Measurements from ENCODE around the gene SYT1. TPM values are rescaled to one million over a fixed set of nuclear protein-coding genes. Genes with fewer than 3 reads are reported as not detected.
"Not testable (repeated sequence)": the region's sequence is repeated elsewhere in the genome, so short reads cannot be mapped to it uniquely, and the experiment has no call there.

SYT1 gene
- not detected for total RNA-seq

DNA sequence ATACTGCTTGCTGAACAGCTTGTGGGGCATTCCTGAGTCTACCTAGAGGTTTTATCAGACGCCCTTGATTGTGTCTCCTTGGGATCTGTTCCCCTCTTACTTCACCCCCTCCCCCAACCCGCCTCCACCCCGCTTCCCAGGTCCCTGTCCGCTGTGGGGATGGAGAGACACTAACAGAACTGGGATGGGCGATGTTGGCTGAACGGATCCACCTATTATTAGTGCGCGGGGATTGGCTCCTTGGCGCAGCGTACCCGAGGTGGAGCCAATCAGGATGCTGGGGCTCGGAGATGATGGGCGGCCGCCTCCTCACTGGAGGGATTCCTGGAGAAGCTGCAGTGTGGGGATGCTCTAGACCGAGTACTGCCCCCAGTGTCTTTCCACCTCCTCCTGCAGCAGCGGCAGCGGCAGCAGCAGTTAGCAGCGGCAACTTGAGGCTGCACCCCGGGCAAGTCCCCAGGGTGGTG lies at the start of gene SYT1:
Gene SYT1 (plus strand): TSS at position 372 of the 467 bp plus-strand sequence.
- no peak within 1 kb of the TSS for H3K27ac Mint-ChIP-seq
- peaks cover 28% of the 10 kb centered on the region for H3K27me3 Mint-ChIP-seq
- H3K36me3 Mint-ChIP-seq = no peaks in the 10 kb centered on the region
- H3K9me3 Mint-ChIP-seq = no peaks in the 10 kb centered on the region
- H3K4me1 Mint-ChIP-seq = peaks cover 1% of the 10 kb centered on the region
- DNase-seq = no peak
- POLR2A ChIA-PET = no interaction called here
- no peak for ATAC-seq (ENCODE audit: low read depth)
- H3K4me3 Mint-ChIP-seq = no peak within 1 kb of the TSS

DNA sequence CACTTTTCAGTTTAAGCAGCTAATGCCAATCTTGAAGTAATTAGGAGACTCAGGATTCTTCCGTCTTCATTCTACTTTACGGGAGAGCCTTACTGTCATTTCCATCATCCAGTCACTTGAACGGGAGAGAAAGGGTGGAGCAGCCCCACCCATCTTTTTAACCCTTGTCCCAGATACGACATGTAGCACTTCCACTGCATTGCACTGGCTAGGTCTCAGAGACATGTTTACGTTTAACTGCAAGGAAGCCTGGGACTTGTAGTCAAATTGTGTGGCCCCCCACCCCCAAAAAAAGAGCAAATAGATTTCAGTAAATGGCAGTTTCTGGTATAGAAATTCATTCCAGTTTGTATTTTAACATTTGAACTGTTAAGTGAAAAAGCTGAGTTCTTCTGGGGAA lies 46.1 kb upstream of the SYT1 start:
- DNase-seq (no peak), ATAC-seq (ENCODE audit: low read depth) (no peak)
- Mint-ChIP-seq H3K4me1 (no peaks in the 10 kb centered on the region), H3K9me3 (no peaks in the 10 kb centered on the region), H3K4me3 (no peak overlapping the region), H3K27ac (no peak overlapping the region), H3K27me3 (no peaks in the 10 kb centered on the region), H3K36me3 (no peaks in the 10 kb centered on the region)
- POLR2A ChIA-PET = no interaction called here

DNA sequence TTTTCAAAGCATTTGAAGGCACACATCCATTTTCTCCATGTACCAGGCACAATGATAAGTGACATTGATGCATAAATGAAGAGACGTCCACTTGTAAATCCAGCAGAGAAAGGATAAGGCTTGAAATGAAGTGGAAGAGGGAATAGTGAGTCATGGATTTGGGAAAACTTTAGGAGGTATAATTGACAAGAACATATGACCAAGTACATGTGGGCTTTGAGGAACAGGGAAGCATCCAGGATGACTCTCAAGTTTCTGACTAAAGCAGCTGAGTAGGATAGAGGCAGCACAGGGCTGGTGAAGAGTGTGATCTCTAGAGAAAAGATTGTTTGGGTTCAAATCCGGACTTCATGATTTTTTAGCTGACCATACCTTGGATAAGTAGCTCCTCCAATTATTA lies 43.6 kb upstream of the SYT1 start:
- POLR2A ChIA-PET = no interaction called here
- H3K9me3 Mint-ChIP-seq = no peaks in the 10 kb centered on the region
- no peaks in the 10 kb centered on the region for H3K36me3 Mint-ChIP-seq
- ATAC-seq (ENCODE audit: low read depth) (no peak), DNase-seq (no peak)
- H3K4me1 Mint-ChIP-seq = no peaks in the 10 kb centered on the region
- H3K27ac Mint-ChIP-seq = no peak overlapping the region
- H3K4me3 Mint-ChIP-seq = no peak overlapping the region
- H3K27me3 Mint-ChIP-seq = no peaks in the 10 kb centered on the region

DNA sequence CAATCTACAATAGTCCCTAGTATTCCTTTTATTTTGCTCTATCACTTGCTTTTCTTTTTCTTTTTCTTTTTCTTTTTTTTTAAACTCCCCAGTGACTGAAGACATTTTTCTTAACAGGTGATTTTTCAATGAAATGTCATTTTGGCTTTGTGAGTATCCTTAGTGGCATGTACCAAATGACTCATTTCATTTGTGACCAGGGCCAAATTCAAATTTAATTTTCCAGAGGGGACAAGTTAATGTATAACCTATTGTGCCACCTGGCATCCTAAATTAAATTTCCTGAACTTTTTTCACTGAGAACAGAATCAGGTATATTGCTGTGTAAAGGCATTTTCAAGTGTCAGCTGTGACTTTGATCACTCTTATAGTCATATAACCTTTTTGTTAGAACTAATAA lies 39.7 kb upstream of the SYT1 start:
- Mint-ChIP-seq H3K4me3 (no peak overlapping the region), H3K4me1 (no peaks in the 10 kb centered on the region), H3K36me3 (no peaks in the 10 kb centered on the region), H3K9me3 (no peaks in the 10 kb centered on the region), H3K27me3 (no peaks in the 10 kb centered on the region), H3K27ac (no peak overlapping the region)
- no peak for DNase-seq
- POLR2A ChIA-PET = no interaction called here
- ATAC-seq (ENCODE audit: low read depth) = no peak

DNA sequence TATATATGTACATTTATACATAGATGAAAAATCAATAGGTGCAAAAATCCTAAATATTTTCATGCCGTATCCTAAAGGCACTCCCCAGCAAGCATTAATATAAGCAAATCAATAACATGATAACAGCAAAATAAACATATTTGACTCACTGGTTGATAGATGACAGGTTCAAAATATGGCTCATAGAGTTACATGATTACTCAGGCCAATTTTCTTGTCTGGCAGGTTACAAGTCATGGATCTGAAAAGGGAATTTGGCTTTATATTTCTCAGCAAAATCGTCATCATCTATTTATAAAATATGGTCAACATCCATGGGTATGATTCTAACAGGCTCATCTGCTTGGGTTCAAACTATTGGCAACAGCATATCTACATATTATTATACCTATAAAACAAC lies 34.9 kb upstream of the SYT1 start:
- Mint-ChIP-seq H3K27ac (no peak overlapping the region), H3K27me3 (no peaks in the 10 kb centered on the region), H3K9me3 (no peaks in the 10 kb centered on the region), H3K4me1 (no peaks in the 10 kb centered on the region), H3K4me3 (no peak overlapping the region), H3K36me3 (no peaks in the 10 kb centered on the region)
- ATAC-seq (ENCODE audit: low read depth) (no peak), DNase-seq (no peak)
- POLR2A ChIA-PET = no interaction called here

- Mint-ChIP-seq H3K4me1 (no peaks in the 10 kb centered on the region), H3K4me3 (no peak overlapping the region), H3K36me3 (no peaks in the 10 kb centered on the region), H3K27me3 (no peaks in the 10 kb centered on the region), H3K27ac (no peak overlapping the region), H3K9me3 (no peaks in the 10 kb centered on the region)
- DNase-seq (no peak), ATAC-seq (ENCODE audit: low read depth) (no peak)
- POLR2A ChIA-PET = no interaction called here
These were observed 29.1 kb upstream of the SYT1 start for GRCh38 chr12:78835493-78835892.

- H3K4me3 Mint-ChIP-seq; DNase-seq; H3K27ac Mint-ChIP-seq; H3K36me3 Mint-ChIP-seq; H3K9me3 Mint-ChIP-seq; H3K27me3 Mint-ChIP-seq; POLR2A ChIA-PET; H3K4me1 Mint-ChIP-seq; ATAC-seq (ENCODE audit: low read depth): not testable (repeated sequence)
These were observed 24.0 kb upstream of the SYT1 start for GRCh38 chr12:78840518-78841019.

DNA sequence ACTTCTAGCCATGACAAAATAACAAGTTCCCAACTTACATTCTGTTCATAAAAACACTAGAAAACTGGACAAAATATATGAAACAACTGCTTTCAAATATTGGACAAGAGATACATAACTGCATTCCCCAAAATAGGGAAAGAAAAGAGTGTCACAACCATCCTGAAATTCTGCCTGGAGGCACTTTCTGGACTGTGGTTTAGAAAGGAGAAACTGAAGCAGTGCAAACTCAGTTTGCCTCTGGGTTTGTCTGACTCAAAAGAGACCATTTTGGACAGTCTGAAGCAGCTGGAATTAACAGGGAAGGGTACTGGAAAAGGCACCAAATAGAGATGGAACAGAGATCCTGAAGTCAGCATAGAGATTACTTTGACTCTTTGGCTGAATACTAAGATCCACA lies 11.3 kb upstream of the SYT1 start:
- Mint-ChIP-seq H3K27me3 (no peaks in the 10 kb centered on the region), H3K4me3 (no peak overlapping the region), H3K36me3 (no peaks in the 10 kb centered on the region), H3K4me1 (no peaks in the 10 kb centered on the region), H3K9me3 (peaks cover under 1% of the 10 kb centered on the region), H3K27ac (no peak overlapping the region)
- DNase-seq = no peak
- no peak for ATAC-seq (ENCODE audit: low read depth)
- POLR2A ChIA-PET = no interaction called here

GRCh38 chr12:78863482-78864402 lies 832 bp upstream of the SYT1 start:
- Mint-ChIP-seq H3K4me1 (peaks cover 1% of the 10 kb centered on the region), H3K27me3 (peaks cover 28% of the 10 kb centered on the region), H3K9me3 (no peaks in the 10 kb centered on the region), H3K36me3 (no peaks in the 10 kb centered on the region), H3K4me3 (no peak overlapping the region), H3K27ac (no peak overlapping the region)
- ATAC-seq (ENCODE audit: low read depth) (no peak), DNase-seq (no peak)
- POLR2A ChIA-PET = no interaction called here

GRCh38 chr12:78864870-78865463 lies 393 bp downstream of the SYT1 start:
- POLR2A ChIA-PET = no interaction called here
- Mint-ChIP-seq H3K36me3 (no peaks in the 10 kb centered on the region), H3K4me3 (no peak overlapping the region), H3K27ac (no peak overlapping the region), H3K4me1 (peaks cover 1% of the 10 kb centered on the region), H3K9me3 (no peaks in the 10 kb centered on the region), H3K27me3 (peaks cover 28% of the 10 kb centered on the region)
- DNase-seq = no peak
- ATAC-seq (ENCODE audit: low read depth) = no peak

- H3K27me3 Mint-ChIP-seq = peaks cover 28% of the 10 kb centered on the region
- no peak overlapping the region for H3K27ac Mint-ChIP-seq
- no peak for DNase-seq
- ATAC-seq (ENCODE audit: low read depth) = no peak
- no peak overlapping the region for H3K4me3 Mint-ChIP-seq
- no peaks in the 10 kb centered on the region for H3K9me3 Mint-ChIP-seq
- no peaks in the 10 kb centered on the region for H3K36me3 Mint-ChIP-seq
- H3K4me1 Mint-ChIP-seq = peaks cover 1% of the 10 kb centered on the region
- POLR2A ChIA-PET = no interaction called here
These were observed 942 bp downstream of the SYT1 start for GRCh38 chr12:78865516-78865915.

DNA sequence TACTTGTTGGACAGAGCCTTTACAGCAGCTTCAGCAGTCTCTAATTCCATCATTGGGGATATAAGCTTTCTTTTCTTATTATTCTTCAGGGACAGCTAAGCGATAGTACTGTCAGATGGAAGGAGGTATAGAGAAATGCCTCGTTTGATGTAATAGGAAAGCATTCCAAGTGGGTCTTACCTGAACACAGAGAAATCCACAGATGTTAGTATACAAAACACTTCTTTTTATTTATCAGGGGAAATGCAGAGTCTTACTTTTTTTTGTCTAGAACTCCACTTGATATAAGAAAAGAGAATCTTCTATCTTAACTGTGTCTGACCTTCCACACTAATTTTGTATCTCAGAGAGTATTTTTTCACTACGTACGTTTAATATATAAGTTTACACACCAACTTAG lies 1.9 kb downstream of the SYT1 start:
- H3K27ac Mint-ChIP-seq = no peak overlapping the region
- POLR2A ChIA-PET = no interaction called here
- DNase-seq (no peak), ATAC-seq (ENCODE audit: low read depth) (no peak)
- no peaks in the 10 kb centered on the region for H3K36me3 Mint-ChIP-seq
- no peak overlapping the region for H3K4me3 Mint-ChIP-seq
- peaks cover 28% of the 10 kb centered on the region for H3K27me3 Mint-ChIP-seq
- H3K9me3 Mint-ChIP-seq = no peaks in the 10 kb centered on the region
- H3K4me1 Mint-ChIP-seq = peaks cover 1% of the 10 kb centered on the region

DNA sequence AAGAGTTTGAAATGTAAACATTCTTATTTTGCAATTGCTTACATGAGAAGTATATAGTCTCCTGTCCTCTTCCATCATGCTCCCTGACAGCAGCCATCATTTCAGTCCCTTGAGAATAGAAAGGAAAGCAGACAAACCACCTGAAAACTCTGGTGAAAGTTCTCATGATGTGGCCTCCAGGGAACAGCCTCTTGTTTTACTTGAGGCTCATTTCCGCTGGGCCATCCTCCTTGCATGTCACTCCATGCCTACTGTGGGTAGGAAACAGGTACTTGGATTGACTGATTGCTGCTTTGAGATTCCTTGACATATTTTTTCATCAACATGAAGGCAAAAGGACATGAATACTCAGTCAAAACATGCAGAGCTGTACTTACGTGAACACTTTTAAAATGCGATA lies 6.0 kb downstream of the SYT1 start:
- Mint-ChIP-seq H3K27me3 (no peaks in the 10 kb centered on the region), H3K27ac (no peak overlapping the region), H3K36me3 (no peaks in the 10 kb centered on the region), H3K4me3 (no peak overlapping the region), H3K9me3 (no peaks in the 10 kb centered on the region), H3K4me1 (no peaks in the 10 kb centered on the region)
- ATAC-seq (ENCODE audit: low read depth) = no peak
- DNase-seq = no peak
- POLR2A ChIA-PET = no interaction called here

DNA sequence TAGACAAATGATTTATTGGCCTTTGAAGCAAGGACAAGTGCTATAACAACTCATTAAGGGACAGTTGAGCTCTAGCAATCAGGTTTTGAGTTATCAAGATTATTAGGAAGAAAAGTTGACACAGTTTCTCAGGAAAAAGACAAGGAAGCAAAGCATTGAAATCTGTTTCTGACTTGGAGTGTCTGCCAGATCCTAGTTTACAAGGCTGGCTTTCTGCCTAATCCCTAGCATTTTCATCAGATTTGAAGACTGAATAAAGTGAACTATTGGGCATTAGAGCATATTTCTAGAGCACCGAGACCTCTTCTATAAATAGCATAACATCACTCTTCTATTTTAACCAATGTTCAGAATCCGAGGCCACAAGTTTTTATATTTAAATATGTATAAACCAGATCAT lies 7.0 kb downstream of the SYT1 start:
- Mint-ChIP-seq H3K4me1 (no peaks in the 10 kb centered on the region), H3K4me3 (no peak overlapping the region), H3K9me3 (no peaks in the 10 kb centered on the region), H3K27ac (no peak overlapping the region), H3K36me3 (no peaks in the 10 kb centered on the region), H3K27me3 (no peaks in the 10 kb centered on the region)
- POLR2A ChIA-PET = no interaction called here
- ATAC-seq (ENCODE audit: low read depth) = no peak
- no peak for DNase-seq

All from activated naive CD8-positive, alpha-beta T cell treated with anti-CD3 and anti-CD28 coated beads, Interleukin-2, amount 10 ng/mL, durations not matched to agents 7 days and 5 days (primary cell).